Neutrophil (primary cell): Measurements from ENCODE around the gene SEL1L3.

Experiments
- H3K27ac ChIP-seq: fragments of 200-600 bp; sonication (generic); 2 replicates; pipeline ENCODE4 v1.5.1; 2016; ENCODE audit warnings: mild to moderate bottlenecking, moderate library complexity
- H3K27me3 ChIP-seq: fragments of 200-600 bp; sonication (generic); 2 replicates; pipeline ENCODE4 v1.6.0; 2016; ENCODE audit warnings: mild to moderate bottlenecking
- H3K36me3 ChIP-seq: fragments of 200-600 bp; sonication (generic); 2 replicates; pipeline ENCODE4 v1.5.1; 2017
- H3K4me1 ChIP-seq, 2 experiments: fragments of 200-600 bp in 1 of 2; sonication (generic) in 1 of 2; 1 replicate in 1 of 2; 2 replicates in 1 of 2; pipeline versions ENCODE4 v1.5.1 to v1.6.1; 2013 to 2016; ENCODE audit warnings: low read depth in 1 of 2, low read length in 1 of 2, mild to moderate bottlenecking in 1 of 2, moderate library complexity in 1 of 2; ENCODE audit not compliant: control insufficient read depth in 1 of 2, insufficient read depth in 1 of 2
- H3K4me3 ChIP-seq, 2 experiments: fragments of 200-600 bp in 1 of 2; sonication (generic) in 1 of 2; 1 replicate in 1 of 2; 2 replicates in 1 of 2; pipeline ENCODE4 v1.5.1; 2013 to 2016; ENCODE audit warnings: low read depth in 1 of 2, low read length in 1 of 2, mild to moderate bottlenecking in 1 of 2, moderate library complexity in 1 of 2
- H3K9me3 ChIP-seq: fragments of 200-600 bp; sonication (generic); 2 replicates; pipeline ENCODE4 v1.5.1; 2016
- CTCF ChIP-seq: fragments of 200-600 bp; sonication (generic); IDR thresholded peaks from 2 replicates; pipeline ENCODE4 v1.5.1; 2016; ENCODE audit warnings: antibody characterized with exemption

The SEL1L3 gene

DNA sequence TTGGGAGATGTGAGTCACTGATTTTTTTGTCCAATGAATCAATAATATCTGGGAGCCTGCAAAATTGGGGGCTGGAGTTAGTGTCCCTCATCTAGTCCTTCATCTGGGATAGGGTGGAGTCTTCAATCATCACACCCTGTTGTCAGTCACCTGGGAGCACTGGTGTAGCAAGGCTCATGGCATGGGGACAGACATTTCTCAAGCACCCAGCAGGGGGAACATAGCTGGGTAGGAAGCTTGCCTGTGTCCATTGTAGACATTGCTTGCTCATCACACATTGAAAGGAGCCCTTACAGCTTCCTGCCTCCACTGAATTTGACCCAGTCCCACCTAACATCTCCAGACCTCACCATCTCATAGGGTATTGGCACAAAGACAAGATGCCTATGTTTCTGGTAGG, 61.2 kb downstream of the SEL1L3 start:
- H3K27ac ChIP-seq = no peak overlapping the region
- no peak for TF ChIP-seq CTCF
- no peaks in the 10 kb centered on the region for H3K4me1 ChIP-seq
- H3K36me3 ChIP-seq = peaks cover 13% of the 10 kb centered on the region
- H3K9me3 ChIP-seq = no peaks in the 10 kb centered on the region
- H3K27me3 ChIP-seq = no peaks in the 10 kb centered on the region
- no peak overlapping the region for H3K4me3 ChIP-seq

DNA sequence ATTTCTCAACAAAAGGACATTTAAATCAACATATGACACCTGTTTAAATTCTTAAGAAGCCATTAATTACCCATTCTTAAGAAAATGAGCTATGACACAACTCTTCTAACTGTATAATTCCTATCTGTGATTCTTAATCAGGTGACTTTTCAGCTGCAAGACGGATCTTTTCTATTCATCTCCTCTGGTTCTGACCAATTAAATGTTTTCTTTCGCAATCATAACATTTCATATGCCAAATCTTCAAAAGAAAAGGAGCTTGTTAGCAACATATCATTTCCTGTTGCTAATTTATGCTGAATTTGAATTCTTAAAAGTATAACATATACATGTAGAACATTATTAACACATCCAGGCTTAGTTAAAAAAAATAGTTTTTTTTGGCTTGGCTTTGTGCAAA, 62.5 kb downstream of the SEL1L3 start:
- Histone ChIP-seq H3K9me3 (no peaks in the 10 kb centered on the region), H3K4me3 (no peak overlapping the region), H3K27me3 (no peaks in the 10 kb centered on the region), H3K4me1 (no peaks in the 10 kb centered on the region), H3K36me3 (peaks cover 13% of the 10 kb centered on the region), H3K27ac (no peak overlapping the region)
- TF ChIP-seq CTCF = no peak

- TF ChIP-seq CTCF = no peak
- no peaks in the 10 kb centered on the region for H3K4me1 ChIP-seq
- peaks cover 13% of the 10 kb centered on the region for H3K36me3 ChIP-seq
These were observed 63.3 kb downstream of the SEL1L3 start for GRCh38 chr4:25799522-25799921.

DNA sequence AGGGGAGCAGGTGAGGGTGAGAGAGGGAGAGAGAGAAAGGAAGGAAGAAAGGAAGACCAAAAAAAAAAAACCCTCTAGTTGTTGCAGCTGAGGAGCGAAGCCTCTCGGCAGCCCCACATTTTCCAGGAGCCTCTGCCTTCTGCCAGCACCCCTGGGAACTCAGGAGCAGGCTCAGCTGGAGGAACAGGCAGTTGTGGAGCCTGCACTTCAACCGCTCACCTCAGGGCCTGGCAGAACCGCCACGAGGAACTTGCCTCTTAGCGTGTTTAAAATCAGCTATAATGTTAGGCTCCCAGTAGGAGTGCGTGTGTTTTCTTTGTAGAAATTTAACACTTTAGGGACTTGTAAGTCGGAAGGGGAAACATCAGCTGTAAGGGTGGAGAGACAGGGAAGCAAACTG, 65.7 kb downstream of the SEL1L3 start:
- Histone ChIP-seq H3K36me3 (peaks cover 2% of the 10 kb centered on the region), H3K4me3 (no peak overlapping the region), H3K27me3 (no peaks in the 10 kb centered on the region), H3K9me3 (no peaks in the 10 kb centered on the region), H3K27ac (no peak overlapping the region), H3K4me1 (no peaks in the 10 kb centered on the region)
- TF ChIP-seq CTCF = no peak

More at GRCh38 chr4:25799522-25799921, 63.3 kb downstream of the SEL1L3 start:
- no peaks in the 10 kb centered on the region for H3K9me3 ChIP-seq
- H3K4me3 ChIP-seq = no peak overlapping the region
- H3K27ac ChIP-seq = no peak overlapping the region
- no peaks in the 10 kb centered on the region for H3K27me3 ChIP-seq

- Histone ChIP-seq H3K36me3 (no peaks in the 10 kb centered on the region), H3K4me3 (no peak overlapping the region), H3K9me3 (no peaks in the 10 kb centered on the region), H3K27ac (no peak overlapping the region), H3K27me3 (no peaks in the 10 kb centered on the region), H3K4me1 (no peaks in the 10 kb centered on the region)
- no peak for TF ChIP-seq CTCF
These were observed 67.0 kb downstream of the SEL1L3 start for GRCh38 chr4:25795566-25796454.
